K562 (cell line): ENCODE measurements around the gene MYCBPAP. TPM values are rescaled to one million over a fixed set of nuclear protein-coding genes. Genes with fewer than 3 reads are reported as not detected.
A peak's percentile ranks its signal among the peaks of the same experiment; 100 is the strongest.

Experiments
- EWSR1 ChIP-seq: fragments of 450-650 bp; IDR thresholded peaks from 2 replicates; pipeline ENCODE4 v1.6.1; 2018; ENCODE audit warnings: borderline replicate concordance, mild to moderate bottlenecking, low read depth, moderate library complexity; ENCODE audit not compliant: partially characterized antibody
- MBD2 ChIP-seq: sonication (generic); IDR thresholded peaks from 2 replicates; pipeline ENCODE4 v1.6.1; 2016; ENCODE audit warnings: low read depth, borderline replicate concordance
- MIER1 ChIP-seq: fragments of 450-650 bp; IDR thresholded peaks from 2 replicates; pipeline ENCODE4 v1.6.1; 2016; ENCODE audit warnings: antibody characterized with exemption, mild to moderate bottlenecking, low read depth
- PHF20 ChIP-seq: fragments of 450-650 bp; IDR thresholded peaks from 2 replicates; pipeline ENCODE4 v1.6.1; 2018; ENCODE audit not compliant: partially characterized antibody
- PHF8 ChIP-seq: fragments of 200-600 bp; sonication (generic); IDR thresholded peaks from 2 replicates; pipeline ENCODE4 v1.6.1; 2012; ENCODE audit warnings: mixed run types, mild to moderate bottlenecking, inconsistent platforms, low read length, moderate library complexity, borderline replicate concordance
- POLR2A ChIP-seq: fragments of 450-650 bp; conservative IDR thresholded peaks from 2 replicates; pipeline ENCODE4 v1.6.1; 2016
- RBFOX2 ChIP-seq: fragments of 200-400 bp; formaldehyde crosslinking; IDR thresholded peaks from 2 replicates; pipeline ENCODE4 v1.6.1; 2017; ENCODE audit warnings: low read depth, mild to moderate bottlenecking, low read length, moderate library complexity
- RBM25 ChIP-seq: fragments of 200-400 bp; formaldehyde crosslinking; IDR thresholded peaks from 2 replicates; pipeline ENCODE4 v1.6.1; 2018; ENCODE audit warnings: low read length, low read depth, moderate library complexity; ENCODE audit not compliant: severe bottlenecking
- RFX7 ChIP-seq: fragments of 250-450 bp; sonication (Bioruptor Pico); IDR thresholded peaks from 2 replicates; pipeline ENCODE4 v1.5.1; 2021; ENCODE audit warnings: mild to moderate bottlenecking
- SIN3B ChIP-seq: fragments of 450-650 bp; IDR thresholded peaks from 2 replicates; pipeline ENCODE4 v1.6.1; 2017; ENCODE audit warnings: low read depth, mild to moderate bottlenecking, moderate library complexity
- SRF ChIP-seq, 2 experiments: fragments of 250-450, 450-650 bp in 1 of 2; sonication (Bioruptor Pico) in 1 of 2; sonication (generic) in 1 of 2; formaldehyde crosslinking; IDR thresholded peaks; 2 replicates each; pipeline versions ENCODE4 v1.5.0 to v1.5.1; 2020 to 2022; ENCODE audit warnings: mild to moderate bottlenecking in 1 of 2, missing genetic modification reagents in 1 of 2
- STAT6 ChIP-seq: sonication (generic); formaldehyde crosslinking; IDR thresholded peaks from 2 replicates; pipeline ENCODE4 v1.8.1; 2023; ENCODE audit warnings: mild to moderate bottlenecking, missing genetic modification reagents
- TSC22D4 ChIP-seq: fragments of 450-650 bp; IDR thresholded peaks from 2 replicates; pipeline ENCODE4 v1.6.1; 2016; ENCODE audit warnings: missing genetic modification characterization, missing biosample characterization, control low read depth
- XRCC3 ChIP-seq: fragments of 450-650 bp; IDR thresholded peaks from 2 replicates; pipeline ENCODE4 v1.6.1; 2017; ENCODE audit warnings: mild to moderate bottlenecking, moderate library complexity
- XRCC4 ChIP-seq: IDR thresholded peaks from one replicate; pipeline ENCODE4 v1.6.1; 2011; ENCODE audit not compliant: insufficient read depth, insufficient read length; ENCODE audit errors: extremely low read depth
- ZBTB11 ChIP-seq, 3 experiments: fragments of 200-800 bp in 1 of 3; fragments of 250-450 bp in 1 of 3; fragments of 450-650 bp in 1 of 3; sonication (Bioruptor Pico) in 1 of 3; sonication (Bioruptor generic) in 1 of 3; formaldehyde crosslinking in 1 of 3; IDR thresholded peaks; 2 replicates each; pipeline versions ENCODE4 v1.6.1 to v1.8.0; 2016 to 2022; ENCODE audit warnings: mild to moderate bottlenecking in 2 of 3, missing genetic modification characterization in 2 of 3, missing compliant biosample characterization in 1 of 3, moderate library complexity in 1 of 3
- ZFP30 ChIP-seq: fragments of 250-450 bp; sonication (Bioruptor Pico); IDR thresholded peaks from 2 replicates; pipeline ENCODE4 v1.8.0; 2022; ENCODE audit warnings: moderate library complexity, mild to moderate bottlenecking, inconsistent platforms, borderline replicate concordance
- ZNF134 ChIP-seq: fragments of 250-450 bp; sonication (Bioruptor Pico); conservative IDR thresholded peaks from 2 replicates; pipeline ENCODE4 v1.4.0; 2020
- ZNF41 ChIP-seq: fragments of 250-450 bp; sonication (Bioruptor Pico); conservative IDR thresholded peaks from 2 replicates; pipeline ENCODE4 v1.4.0; 2020; ENCODE audit warnings: mild to moderate bottlenecking
- polyA plus RNA-seq, 8 experiments: library from polyadenylated mRNA; depleted of rRNA in 4 of 8; stranded (reverse) in 5 of 8; unstranded in 3 of 8; fragments of >200 nt; fragmentation: Nextera tagmentation in 2 of 8; fragmentation: Illumina TruSeq in 1 of 8; extraction: Ambion mirVana in 2 of 8; extraction: Trizol in 1 of 8; gene quantifications; 2 replicates each; pipeline versions ENCODE4 v1.2.1 to v1.2.3, GENCODE V29; 2011 to 2014; ENCODE audit warnings: inconsistent platforms in 1 of 8, missing spikeins in 1 of 8
- total RNA-seq, 7 experiments: library from RNA; depleted of rRNA in 6 of 7; stranded (reverse); fragments of >200 nt in 6 of 7; fragmentation: Illumina TruSeq in 2 of 7; extraction: Trizol in 2 of 7; gene quantifications; 2 replicates each; pipeline versions ENCODE4 v1.2.1 to v1.2.3, GENCODE V29; 2011 to 2021; ENCODE audit warnings: low replicate concordance in 1 of 7

Gene MYCBPAP
- total and polyA plus RNA-seq, 9 of the 15 experiments (the other 6 are each of a cell fraction or from before 2014, with no cell fraction given) = not detected

GRCh38 chr17:50478391-50479381, 29.6 kb upstream of the MYCBPAP start, which contains the start of gene RSAD1 (continued):
- TF ChIP-seq MIER1 = no peak
- TF ChIP-seq ZNF134 (CRISPR knock-in tag) = no peak
- TF ChIP-seq ZBTB11 (CRISPR knock-in tag; IDR thresholded peaks at IDR 0.05) = peak in 1 of 3 experiments; percentile 88; a peak in 2 of 6 replicates
- peak; percentile 78 for TF ChIP-seq PHF20
- TF ChIP-seq MBD2 = peak; percentile 62; the same call in 1 of the 2 replicates
- peak; percentile 70 for TF ChIP-seq RBM25
- TF ChIP-seq RFX7 (CRISPR knock-in tag) = no peak
- TF ChIP-seq XRCC3 = no peak
- TF ChIP-seq XRCC4 = no peak
- TF ChIP-seq ZNF41 (CRISPR knock-in tag) = no peak
- TF ChIP-seq EWSR1 = no peak
- TF ChIP-seq SIN3B = peak; percentile 81
- TF ChIP-seq PHF8 = peak; percentile 81
- TF ChIP-seq SRF (CRISPR knock-in tag; IDR thresholded peaks at IDR 0.05) = peak in 1 of 2 experiments; percentile 48; a peak in 1 of 4 replicates
- no peak for TF ChIP-seq ZFP30 (CRISPR knock-in tag)
- TF ChIP-seq TSC22D4 (tag) = no peak
- TF ChIP-seq STAT6 = 0 out of 2 replicates have a peak, but pooled peaks have one; percentile 91
- TF ChIP-seq POLR2A = peak; percentile 70; the same call in 1 of the 2 replicates
- peak; percentile 93 for TF ChIP-seq RBFOX2
